ENCODE measurements around the gene CELF2.

CELF2 gene

DNA sequence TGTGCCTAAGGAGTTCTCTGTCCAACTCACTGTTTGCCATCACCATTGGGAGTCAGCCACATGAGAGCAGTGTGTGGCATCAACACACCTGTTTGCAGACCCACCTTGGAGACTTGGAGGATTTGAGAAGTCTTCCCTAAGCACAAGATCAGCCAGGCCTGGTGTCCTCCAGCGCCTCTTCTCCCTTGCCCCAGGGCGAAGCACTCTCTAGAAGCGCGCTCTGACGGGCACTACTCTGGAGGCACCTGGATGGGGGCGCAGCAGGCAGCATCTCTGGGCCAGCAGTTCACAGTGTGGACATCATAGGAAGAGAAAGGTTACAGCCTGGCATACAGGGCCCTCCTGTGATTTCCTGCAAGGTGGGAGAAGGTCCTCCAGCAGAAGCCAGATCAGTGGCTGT lies 289.3 kb downstream of the CELF2 start:
- no peak for DNase-seq

DNA sequence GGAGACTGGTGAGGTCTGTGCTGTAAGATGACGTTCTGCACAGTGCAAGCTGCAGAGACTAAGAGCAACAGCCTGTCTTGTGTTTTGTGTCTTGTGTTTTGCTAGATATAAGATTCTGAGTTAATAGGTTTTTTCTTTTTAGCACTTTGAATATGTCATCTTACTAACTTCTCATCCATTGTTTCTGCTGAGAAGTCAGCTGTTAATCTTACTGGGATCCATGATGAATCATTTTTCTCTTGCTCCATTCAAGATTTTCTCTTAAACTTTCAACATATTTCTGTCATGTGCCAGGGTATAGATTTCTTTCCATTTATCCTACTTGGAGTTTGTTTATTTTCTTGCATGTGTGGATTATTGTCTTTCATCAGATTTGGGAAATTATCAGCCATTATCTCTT lies 290.3 kb downstream of the CELF2 start:
- no peak for DNase-seq

DNA sequence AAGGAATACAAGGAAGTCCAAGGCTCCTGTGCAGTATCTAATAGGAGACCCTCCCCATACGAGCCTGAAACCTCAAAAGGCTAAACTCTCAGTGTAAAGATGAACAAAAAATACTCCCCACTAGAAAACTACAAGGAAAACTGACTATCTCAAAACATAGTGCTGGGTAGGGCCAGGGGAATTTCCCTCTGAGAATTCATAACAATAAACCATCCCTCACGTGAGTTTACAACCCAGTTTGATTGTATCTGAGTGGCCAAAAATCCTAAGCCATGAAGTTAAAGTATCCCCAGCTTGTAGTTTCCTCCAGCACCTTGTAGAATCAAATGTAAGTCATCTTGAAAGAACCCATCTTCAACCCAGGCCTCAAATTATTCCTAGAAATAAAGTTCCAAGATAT lies 293.4 kb downstream of the CELF2 start:
- no peak for DNase-seq

DNA sequence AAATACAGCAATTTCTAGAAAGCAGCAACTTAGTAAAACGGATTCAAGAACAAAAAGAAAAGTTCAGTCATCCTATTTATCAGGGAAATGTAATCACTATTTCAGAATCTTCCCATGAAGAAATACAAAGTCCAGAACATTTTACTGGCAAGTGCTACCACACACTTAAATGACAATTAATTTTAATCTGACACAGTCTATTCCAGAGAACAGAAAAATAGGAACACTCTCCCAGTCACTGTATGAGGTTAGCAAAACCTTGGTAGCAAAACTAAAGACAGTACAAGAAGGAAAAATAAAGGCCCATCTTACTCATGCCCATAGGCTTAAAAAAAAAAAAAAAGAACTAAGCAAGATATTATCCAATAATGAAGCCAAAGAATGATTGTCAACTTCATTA lies 295.8 kb downstream of the CELF2 start:
- DNase-seq, result no peak

DNA sequence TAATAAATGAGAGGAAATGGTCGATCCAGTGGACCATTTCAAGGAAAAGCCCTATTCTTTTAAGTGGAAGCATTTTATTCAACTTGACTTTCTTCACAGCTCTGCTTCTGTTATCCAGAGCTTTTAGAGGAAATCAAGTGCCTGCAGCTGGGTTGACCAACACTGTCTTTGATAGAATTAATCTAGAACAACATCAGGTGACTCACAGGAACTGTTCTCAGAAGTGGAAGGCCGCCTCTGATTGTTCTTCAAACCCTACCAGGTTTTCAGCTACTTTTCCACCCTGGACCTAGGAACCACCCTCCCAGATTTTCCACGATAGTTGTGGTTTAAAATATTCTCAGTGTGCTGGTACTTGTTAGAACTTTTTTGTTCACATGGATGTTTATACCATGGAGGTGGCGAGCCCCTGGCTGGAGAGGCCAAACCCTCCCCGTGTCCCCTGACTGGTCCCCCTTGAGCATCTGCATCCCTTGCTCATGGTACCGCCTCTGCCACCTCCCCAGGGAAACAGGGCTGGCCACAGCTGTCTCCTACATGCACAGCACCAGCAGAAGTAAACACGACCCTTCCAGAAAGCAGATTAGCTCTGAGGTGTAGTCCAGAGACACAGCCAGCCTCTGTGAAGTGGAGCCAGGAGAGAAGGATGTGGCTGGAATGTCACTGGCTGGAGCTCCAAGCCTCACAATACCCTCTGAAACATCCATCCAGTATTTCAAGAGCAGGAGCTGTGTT lies 300.4 kb downstream of the CELF2 start:
- no peak for DNase-seq

DNA sequence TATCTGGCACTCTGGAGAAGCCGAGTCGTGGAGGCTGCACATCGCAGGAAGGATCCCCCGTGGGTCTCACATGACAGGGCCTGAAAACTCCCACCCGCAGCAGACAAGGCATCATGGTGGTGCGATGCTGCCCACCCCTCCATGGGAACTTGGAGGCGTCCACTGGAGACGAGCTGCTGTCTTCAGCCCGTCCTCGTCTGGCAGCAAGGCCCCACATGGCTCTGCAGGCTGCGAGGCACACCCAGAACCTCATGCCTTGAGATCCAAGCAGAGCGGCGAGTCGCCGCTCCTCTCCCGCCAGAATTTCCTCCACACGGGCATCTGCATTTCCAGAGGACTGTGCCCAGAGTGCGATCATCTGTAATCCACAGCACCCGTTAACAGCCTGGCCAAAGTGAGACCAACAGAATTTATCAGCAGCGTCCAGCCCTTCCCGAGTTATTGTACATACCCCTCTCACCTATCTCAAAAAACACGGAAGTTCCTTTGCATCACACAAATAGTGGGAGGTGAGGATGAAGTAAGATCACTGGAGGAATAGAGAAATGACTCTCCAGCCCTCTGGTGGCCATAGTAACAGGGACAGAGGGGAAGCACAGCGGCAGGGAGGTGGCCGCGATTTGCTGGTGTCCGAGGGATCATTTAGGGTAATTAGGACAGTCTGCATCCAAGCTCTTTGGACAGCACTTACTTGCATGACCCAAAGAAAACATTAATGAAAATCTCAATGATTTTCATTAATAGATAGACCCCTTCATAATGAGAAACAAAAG lies 301.3 kb downstream of the CELF2 start:
- no peak for DNase-seq

DNA sequence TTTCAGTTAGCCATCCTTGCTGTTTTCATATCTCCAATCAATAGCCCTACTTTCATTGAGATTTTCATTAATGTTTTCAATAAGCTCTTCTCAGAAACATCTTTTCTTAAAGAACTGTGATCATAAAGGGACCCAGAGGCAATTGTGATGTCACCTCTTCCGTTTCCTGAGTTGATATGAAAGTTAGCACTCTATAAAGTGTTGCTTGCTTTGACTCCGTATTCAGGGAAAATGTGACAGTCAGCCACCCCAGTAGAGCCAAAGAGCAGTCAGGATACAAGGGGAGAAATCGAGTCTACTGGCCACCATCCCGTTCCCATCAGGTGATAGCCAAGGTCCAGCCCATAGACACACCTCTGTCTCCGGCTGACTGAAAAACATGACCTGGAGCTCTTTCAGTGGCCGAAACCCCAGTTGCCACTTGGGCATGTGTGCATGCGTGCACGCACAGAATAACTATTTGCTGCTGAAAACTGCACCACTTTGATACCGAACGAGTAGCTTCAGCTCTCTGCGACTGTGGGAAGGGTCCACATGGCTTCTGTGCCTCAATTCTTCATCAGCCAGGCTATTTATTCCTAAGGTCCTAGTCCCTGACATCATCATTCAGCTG lies 302.4 kb downstream of the CELF2 start:
- DNase-seq, result no peak

DNA sequence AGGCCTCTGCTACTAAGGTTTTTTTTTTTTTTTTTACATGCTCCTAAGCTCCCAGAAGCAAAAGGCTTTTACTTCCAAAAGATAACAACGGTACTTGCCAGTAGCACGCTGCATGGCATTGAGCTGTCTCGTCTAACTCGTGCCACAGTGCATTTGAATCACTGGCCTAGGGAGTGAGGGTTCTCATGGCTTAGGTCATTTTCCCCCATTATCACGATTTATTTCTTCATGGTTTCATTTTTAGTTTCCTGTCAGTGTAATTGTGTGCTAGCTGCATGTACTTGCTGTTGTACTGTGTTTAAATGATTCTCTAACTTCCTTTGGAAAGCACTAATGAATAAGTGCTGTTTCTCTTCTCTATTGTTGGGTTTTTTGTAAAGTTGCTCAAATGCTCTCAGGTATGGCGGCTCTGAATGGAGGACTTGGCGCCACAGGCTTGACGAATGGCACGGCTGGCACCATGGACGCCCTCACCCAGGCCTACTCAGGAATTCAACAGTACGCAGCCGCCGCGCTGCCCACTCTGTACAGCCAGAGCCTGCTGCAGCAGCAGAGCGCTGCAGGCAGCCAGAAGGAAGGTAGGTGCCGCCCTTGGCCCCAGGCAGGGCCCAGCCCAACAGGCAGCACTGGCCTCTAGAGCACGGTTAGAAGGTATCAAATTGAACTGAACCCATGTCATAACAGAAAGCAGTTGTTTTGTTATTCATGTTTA lies 303.3 kb downstream of the CELF2 start:
- no peak for DNase-seq

DNA sequence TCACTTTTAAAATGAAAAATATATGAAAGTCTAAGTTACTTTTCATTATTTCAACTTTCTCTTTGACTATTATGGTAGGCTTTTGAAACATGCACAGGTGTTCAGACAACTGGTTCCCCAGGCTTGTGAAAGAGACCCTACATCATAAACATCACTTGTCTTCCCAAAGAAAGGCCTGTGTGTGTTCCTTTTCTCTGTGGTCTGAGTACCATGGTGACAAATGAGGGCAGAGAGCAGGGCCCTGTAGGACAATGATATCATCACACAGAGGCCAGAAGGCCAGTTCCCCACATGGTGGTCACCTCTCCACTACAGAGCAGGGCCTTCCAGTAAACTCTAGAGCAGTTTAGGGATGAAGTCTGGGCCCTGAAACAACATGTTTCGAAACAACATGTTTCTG lies 305.0 kb downstream of the CELF2 start:
- DNase-seq, result no peak

DNA sequence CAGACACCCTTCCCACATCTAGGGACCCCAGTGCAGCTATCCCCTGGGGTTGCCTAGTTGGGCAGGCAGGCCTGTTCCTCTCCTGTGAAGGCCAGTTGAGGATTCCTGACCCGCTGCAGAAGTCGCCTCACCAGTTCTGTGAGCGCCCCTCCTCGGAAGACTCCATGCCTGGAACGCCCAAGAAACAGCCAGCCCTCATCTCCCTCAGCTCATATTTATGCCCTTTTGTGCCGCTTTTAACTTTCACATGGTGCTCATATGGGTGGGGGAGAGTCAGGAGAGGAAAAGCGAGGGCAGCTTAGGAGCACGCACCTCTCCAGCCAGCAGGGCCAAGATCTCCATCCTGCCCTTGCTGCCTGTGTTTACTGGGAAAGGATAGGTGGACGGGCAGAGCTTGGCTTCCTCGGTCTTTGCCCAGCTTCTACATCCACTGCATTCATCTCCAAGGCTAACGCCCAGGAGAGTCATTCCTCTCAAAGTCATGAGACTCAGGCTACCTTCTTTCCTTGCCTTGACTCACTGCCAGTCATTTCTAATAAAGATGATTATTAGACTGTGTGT lies 307.2 kb downstream of the CELF2 start:
- DNase-seq, result no peak

DNA sequence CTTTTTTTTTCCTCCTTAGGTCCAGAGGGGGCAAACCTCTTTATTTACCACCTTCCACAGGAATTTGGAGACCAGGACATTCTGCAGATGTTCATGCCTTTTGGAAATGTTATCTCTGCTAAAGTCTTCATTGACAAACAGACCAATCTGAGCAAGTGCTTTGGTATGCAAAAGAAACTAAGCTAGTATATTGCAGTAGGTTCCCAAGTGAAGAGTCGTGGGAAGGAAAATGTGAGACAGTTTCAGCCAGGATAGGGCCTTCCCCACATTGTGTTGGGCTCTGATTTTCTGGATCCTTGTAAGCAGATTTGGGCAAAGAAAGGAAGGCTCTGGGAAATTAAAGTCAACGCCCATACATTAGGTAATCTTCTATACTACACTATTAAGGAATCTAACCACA lies 308.1 kb downstream of the CELF2 start:
- DNase-seq, result no peak

DNA sequence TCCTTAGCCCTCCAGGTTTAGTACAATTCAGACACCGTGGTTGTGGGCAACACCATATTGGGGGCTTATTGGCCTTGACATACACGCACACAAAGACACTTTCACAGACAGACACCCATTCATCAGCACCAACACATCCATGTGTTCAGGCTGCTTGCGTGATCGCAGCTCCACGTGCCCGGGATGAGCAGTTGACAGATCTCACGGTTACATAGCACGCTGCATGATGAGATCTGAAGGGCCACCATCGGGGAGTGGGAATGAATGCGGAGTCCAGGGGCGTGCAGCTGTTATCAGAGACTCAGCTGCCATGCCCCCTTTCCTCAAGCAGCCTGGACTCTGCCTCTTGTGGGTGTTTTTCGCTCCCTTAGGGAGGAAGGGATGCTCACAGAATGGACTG lies 308.6 kb downstream of the CELF2 start:
- no peak for DNase-seq

DNA sequence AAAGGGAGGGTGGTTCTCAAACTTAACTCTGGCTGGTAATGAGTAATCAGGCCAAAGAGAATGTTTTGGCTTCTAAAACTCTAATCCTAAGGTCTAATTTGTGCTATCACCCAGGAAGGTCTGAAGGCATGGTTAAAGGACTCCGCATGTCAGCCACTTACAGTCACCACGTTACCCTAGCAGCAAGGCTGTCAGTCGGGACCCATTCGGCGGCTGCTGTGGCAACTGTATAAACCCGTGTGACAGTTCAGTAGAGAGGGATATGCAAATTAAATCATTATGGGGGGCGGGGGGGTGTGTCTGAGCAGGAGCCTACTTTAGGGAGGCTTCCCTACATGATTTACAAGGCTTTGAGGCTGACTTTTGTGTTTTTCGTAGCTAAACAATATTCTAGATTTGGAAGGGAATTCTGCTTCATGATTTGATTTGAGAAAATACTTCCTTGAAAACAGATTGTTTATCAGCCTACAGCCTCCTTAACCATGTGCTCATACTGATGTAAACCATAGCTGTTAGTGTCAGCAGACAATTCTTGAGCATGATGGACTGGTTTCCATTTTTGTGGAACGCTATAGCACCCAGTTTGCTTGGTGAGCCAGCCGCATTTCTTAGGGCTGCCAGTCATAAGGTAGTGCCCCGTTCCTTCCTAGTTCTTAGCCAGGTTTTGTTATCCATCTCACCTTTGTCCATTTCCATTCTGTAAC lies 309.4 kb downstream of the CELF2 start:
- DNase-seq, result no peak

DNA sequence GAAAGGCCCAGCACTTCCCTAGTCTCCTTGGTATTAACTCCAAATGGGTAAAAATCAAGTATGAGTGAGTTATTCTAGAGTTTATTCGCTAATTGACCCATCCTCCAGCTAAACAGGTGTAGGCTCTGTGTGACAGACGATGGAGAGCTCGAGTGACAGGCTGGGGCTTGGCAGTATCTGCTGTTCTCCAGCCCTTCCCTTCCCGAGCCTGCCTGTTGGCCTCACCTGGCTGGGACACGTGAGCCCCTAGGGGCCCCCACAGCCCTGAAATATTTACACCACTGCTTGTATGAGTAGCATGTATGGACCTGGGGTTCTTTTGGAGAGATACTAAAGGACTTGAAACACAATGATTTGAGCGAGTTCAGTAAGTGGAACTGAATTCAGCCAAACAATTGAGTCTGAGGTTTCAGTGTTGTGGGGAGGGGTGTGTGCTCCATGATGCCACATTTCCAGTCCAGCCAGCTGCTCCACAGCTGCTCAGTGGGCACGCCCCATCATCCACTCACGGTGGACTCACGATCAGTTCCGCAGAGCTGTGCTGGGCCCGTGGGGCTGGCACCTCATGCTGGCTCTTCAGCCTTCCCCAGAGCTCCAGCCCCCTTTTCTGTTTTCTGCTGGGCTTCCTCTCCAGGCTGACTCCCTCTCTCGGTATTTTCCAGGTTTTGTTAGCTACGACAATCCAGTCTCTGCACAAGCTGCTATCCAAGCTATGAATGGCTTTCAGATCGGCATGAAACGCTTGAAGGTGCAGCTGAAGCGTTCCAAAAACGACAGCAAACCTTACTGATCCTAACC lies 310.8 kb downstream of the CELF2 start:
- no peak for DNase-seq

DNA sequence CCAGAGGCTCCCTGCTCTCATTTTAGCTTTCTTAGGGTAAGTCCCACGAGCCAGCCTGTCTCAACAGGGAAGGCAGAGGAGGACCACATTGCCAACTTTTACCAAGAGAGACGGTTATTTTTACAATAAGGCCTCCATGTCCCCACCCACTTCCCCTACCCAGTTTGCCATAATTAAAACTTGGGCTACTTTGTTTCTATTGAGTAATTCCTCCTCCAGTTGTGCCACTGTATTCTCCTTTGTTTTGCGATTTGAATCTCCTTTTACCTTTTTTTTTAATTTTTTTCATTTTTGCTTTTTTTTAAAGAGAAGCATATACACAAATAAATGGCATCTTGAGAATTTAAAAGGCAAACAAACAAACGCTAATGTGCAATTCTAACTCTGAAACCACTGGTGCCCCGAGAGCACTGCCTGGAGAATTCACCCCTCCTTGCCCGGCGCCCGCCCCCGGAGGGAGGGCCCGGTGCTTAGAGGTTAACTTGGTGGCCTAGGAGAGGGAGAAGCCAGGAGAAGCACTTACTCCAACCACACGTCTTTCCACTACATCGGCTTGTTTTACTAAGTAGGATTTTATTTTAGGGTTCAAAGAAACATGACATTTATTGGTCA lies 311.5 kb downstream of the CELF2 start:
- DNase-seq, result no peak

DNA sequence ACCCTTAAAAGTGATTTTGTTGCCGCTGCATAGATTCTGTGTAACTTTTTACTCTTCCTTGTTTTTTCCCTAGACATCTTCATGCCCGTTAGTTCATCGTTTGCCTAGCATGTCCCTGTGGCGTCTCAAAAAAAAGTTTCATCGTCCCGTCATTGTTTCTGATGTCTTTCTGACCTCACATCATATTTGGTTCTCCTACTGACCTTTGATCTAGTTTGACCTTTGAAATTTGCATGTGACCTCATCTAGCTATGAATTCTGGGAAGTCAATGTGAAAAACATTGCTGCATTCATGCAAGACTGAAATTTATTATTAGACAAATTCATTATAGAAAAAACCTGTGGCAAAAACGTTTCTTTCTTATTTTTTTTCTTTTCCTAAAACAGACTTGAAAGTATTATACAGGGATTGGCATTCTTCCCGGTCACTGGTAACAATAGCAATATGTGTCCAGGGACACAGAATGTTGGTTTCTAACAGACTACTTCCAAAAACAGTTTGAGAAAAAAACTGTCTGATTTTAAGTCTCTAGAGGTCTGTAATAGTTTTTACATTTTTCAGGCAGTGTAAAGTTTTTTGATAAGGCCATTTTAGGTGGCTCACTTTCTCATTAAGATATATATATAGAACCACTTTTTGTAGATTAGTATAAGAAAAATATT lies 312.8 kb downstream of the CELF2 start:
- DNase-seq, result no peak

DNA sequence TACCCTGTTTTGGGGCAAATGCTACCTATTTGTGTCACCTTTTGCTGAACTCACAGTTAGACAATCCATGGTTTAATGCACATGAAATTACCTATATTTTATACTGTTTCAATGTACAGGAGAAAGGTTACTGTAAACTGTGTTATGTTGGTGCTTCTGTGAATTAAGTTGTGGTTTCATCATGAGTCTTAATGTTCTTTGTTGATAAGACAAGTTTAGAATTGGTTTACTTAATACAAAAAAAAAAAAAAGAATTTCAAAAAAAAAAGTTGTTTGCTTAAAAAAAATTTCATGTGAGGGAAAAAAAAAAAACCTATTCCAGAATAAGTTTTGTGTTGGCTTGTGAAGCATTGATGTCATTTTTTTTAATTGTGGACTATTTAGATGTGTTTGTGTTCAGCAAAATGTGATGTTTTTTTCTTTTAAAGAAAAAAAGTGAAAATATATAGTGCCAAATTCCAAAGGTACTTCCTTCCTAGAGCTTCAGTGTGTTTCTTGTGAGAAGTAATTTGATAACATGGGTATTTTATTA lies 313.4 kb downstream of the CELF2 start:
- DNase-seq, result no peak

DNA sequence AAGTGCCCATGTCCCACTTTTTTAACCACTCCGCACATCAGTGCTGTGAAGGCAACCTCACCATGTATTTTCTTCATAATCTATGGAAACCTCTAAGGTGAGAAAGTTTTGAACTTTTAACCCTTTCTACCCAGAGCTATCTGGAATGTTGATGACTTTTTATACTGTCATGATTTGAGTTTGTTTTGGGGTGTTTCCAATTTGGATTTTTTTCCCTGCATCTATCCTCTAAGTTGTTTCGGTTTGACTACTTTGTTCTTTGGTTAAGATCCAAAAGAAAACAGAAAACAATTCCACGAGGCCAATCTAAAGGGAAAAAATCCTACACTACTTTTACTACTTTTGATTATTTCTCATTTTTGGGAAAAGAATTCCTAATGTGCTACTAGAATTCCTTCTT lies 314.1 kb downstream of the CELF2 start:
- DNase-seq, result no peak

DNA sequence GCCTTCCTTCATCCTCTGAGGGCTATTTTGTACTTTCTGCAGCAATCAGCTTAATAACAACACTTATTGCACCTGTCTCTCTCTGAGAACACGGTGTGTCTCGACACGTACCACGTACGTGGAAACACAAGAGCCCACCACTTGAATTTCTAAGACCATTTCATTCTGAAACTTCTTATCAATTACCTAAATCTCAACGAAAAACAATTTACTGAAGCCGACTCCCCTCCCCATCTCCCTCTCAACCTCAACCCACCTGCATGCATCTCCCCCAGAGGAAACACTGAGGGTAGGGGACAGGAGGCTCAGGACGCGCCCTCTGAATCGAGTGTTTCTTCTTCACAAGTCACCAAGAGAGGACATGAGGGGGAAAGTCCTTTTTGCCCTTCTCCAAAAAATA lies 315.2 kb downstream of the CELF2 start:
- DNase-seq, result no peak

DNA sequence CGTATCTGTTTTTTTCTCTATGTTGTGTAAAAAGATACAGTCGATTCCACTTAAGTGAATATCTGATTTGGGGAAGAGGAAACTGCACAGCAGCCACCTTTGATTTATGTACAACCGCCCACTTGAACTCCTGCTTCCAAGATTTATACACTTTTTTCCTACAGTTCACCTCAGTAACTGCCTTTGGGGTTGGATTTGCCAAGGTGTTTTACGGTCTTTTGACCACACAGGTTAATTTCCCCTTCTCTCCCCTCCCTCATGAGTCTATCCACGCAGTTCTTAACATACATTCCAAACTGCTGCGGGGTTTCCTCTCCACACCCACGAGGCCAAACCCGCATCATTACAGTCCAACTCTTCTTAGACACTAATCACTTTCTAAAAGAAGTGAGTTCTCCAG lies 316.8 kb downstream of the CELF2 start:
- DNase-seq, result no peak
